SIG-M5 treated with dmso at 0.1 percent for 504 hours (cell line): ENCODE results near the gene UNC79.

ENCODE experiments used
- DNase-seq: peaks from one replicate; lab custom pipeline; 2025; ENCODE audit not compliant: unreplicated experiment; lab: John Stamatoyannopoulos, UW

UNC79 gene

DNA sequence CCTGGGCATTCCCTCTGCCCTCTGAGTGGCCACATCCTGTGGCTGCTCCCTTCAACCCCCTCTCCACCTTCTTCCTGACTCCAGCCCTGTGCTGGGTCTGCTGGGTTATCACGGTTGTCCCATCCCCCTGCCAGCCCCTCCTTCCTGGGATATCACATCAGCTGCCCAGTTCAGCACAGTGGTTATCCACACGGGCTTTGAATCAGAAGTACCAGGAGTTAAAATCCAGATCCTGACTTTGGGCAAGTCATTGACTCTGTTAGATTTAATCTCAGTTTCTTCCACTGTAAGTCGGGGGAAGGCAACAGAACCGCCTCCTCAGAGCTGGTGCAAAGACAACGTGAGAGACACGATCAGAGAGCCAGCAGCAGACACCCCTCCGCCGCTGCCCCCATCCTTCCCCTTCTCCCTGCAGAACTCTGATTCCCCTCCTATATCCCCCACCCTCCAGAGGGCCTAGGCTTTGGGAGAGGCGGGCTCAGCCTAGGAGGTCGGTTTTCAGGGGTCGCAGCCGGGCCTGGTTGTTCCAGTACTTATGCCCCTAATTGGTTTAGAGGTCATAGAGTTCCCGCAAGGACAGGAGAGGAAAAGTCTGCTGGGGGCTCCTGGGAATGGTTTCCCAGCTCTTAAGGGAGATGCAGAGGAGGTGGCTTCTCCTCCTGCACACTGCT is 315.0 kb downstream of the UNC79 start:
- no peak for DNase-seq

DNA sequence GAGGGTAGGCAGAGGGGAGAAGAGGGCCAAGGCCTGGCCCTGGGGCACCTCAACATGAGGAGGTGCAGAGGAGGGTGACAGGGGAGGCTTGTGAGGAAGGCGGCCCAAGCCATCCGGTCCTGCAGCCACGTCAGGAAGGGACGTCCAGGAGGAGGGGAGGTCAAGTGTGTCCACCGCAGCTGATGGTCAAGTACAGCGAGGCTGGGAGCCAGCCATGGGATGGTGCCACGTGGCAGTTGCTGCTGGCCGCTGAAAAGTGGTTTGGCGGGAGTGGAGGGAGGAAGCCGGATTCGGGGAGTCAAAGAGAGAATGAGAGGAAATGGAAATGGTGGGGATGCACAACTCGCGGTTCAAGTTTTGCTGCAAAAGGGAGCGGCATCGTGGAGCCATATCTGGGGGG is 316.4 kb downstream of the UNC79 start:
- DNase-seq = no peak

DNA sequence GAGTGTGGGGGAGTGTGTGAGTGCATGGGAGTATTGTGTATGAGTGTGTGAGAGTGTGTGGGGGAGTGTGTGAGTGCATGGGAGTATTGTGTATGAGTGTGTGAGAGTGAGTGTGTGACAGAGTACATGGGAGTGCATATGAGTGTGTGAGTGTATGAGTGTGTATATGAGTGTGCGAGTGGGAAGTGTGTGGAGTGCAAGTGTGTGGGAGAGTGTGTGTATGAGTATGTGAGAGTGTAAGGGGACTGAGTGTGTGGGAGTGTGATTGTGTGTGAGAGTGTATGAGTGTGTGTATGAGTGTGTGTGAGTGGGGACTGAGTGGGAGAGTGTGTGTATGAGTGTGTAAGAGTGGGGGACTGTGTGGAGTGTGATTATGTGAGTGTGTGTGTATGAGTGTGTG is 316.8 kb downstream of the UNC79 start:
- DNase-seq = no peak

DNA sequence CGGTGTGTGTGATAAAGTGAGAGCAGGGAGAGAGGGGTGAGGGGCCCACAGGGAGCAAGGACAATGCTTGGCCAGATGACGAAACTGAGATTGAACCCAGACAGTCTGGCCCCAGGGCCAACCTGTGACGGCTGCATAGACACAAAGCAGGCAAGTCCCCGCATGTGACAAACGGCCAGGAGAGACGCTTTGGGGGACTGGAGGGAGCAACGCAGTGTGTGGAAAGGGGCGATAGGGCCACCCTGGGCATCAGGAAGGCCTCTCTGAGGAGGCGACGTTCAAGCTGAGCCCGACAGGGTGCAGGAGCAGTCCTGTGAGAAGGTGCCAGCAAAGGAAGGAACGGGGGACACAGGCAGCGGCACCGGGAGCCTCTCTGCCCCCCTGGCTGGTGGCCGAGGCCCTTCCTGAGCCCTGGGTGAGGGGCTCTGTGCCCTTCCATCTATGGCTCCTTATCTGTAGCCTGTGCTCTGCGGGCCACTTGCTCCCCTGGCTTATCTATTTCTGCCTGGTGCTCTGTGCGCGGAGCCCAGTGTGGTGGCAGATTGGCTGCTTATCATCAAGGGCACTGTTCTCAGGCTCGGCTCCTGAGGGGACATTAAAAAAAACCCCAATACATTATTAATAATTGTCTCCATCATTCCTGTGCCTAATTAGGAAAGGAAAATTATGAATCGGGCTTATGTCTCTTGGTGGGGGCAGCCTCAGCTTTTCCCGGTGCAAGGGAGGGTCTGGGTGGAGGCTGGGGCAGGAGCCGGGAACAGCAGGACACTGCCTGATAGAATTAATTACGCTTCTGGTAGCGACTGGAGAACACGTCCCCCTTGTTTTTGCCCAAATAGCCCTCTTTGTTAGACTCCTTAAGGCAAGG is 317.7 kb downstream of the UNC79 start:
- no peak for DNase-seq

DNA sequence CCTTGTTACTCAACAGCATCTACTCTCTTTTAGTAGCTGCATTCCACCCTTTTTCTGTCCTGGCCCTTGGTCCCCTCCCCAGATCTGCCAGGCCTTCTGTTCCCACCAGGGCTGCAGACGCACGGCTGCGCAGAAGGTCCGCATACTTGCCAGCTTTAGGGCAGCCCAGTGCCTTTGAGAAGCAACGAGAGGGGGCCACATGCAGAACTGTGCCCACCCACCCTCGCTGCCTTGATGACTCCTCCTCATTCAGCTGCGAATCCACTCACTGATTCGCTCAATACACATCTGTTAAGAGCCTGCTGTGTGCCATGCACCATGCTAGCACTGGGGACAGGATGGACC is 318.3 kb downstream of the UNC79 start:
- DNase-seq = no peak

DNA sequence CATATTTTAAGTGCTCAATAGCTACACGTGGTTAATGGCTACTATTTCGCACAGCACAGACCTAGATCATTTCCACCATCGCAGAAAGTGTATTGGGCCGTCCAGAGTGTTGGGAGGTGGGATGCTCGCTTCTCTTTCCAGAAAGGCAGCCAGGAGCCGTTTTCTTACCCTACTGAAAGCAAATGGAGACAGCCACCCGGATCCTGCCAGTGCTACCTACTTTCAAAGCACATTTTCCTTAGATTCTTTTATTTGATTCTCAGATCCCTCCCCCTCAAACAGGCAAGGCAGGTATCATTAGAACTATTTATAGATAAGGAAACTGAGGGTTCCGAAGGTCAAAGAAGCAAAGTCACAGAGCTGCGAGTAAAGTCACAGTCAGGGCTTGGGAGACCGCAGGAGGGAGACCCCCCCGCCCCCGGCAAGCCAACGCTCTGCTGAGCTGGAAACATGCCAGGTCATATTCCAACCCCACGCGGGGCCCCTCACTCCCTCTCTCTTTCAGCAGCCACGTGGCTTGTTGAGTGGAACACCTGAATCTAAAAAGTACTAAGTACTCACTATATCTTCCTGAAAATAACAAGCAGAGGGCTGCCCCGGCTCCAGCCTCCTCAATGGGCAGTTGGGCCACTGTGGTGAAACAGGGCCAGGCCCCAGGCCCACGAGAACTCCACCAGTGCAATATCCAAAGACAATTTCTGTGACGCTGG is 321.4 kb downstream of the UNC79 start:
- no peak for DNase-seq

DNA sequence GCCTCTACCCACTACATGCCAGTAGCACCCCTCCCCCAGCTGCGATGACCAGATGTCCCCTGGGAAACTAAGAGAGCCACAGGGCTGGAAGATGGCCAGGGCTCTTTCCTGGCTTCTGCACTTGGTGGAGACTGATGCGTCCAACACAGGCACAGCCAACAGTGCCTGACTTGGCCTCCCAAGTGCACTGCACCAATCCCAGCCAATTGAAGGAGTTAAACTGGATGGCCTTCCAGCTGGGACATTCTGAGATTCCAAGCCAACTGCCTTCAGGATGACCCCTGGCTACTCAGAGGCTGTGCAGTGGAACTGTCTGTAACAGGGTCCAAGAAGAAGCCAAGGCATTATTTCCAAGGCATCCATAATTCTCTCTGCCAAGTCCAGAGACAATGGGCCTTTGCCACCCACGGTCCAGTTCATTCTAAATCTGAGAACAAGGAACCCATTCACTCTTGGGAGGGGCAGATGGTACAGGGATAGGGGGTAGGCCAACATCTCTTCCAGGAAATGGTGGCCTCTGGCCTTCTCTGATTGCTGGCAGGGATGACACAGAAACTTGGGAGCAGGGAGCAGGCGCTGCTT is 322.3 kb downstream of the UNC79 start:
- DNase-seq = no peak

DNA sequence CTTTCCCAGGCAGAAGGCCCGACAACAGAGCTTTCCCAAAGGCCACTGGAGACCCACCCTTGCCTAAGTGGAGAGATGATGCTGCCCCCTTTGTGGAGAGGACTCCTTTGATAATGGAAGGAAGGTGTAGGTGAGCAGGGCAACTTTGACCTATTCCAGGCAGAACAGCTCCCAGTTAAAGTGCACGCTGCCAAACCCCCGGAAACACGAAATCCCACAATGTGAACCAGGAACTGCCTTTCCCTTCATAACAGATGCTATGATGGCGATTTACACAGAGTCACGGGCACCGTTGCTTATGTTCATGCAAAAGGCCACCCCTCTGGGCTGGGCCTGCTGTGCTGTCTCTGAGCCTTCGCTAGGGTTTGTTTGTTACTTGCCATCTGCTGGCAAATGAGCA is 322.9 kb downstream of the UNC79 start:
- DNase-seq = no peak

DNA sequence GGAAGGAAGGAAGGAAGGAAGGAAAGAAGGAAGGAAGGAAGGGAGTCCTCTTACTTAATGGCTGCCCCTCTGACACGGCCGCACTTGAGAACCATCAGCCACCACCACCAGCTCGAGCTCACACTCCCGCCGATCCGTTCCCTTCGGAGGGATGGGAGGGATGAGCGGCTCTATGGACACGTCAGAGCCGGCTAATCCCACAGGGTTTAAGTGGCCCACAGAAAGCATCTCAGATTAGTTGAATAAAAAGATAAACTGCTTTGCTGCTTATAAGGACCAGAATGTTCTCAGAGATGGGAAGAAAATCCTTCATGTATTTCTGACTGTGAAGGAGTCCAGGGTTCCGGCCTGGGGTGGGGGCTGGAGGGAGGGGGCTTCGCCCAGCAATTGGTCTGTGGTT is 326.5 kb downstream of the UNC79 start:
- DNase-seq = no peak
